Fibroblast of skin of scalp (primary cell): ENCODE data around the gene WFDC1.
"Not testable (repeated sequence)": the region's sequence is repeated elsewhere in the genome, so short reads cannot be mapped to it uniquely, and the experiment has no call there.

Source experiments
- DNase-seq: peaks from one replicate; pipeline ENCODE4 v3.0.0-alpha.2; 2013

Gene WFDC1

DNA sequence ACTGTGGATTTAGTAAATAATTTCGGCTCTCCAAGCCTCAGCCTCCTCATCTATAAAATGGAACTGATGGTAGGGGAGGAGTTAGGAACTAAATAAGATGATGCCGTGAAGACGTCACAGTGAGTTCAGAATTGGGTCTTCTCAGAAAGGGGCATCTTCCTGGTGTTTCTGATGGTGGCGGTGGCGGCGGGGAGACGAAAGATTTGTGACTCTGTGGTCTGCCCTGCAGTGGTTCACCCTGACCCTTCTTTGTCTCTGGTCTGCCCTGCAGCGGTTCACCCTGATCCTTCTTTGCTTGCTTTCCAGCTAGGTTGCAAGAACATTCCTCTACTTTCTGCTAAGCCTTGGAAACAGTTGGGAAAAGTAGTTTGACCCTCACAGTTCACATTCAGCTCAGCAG lies 34.3 kb downstream of the WFDC1 start:
- DNase-seq: no peak

DNA sequence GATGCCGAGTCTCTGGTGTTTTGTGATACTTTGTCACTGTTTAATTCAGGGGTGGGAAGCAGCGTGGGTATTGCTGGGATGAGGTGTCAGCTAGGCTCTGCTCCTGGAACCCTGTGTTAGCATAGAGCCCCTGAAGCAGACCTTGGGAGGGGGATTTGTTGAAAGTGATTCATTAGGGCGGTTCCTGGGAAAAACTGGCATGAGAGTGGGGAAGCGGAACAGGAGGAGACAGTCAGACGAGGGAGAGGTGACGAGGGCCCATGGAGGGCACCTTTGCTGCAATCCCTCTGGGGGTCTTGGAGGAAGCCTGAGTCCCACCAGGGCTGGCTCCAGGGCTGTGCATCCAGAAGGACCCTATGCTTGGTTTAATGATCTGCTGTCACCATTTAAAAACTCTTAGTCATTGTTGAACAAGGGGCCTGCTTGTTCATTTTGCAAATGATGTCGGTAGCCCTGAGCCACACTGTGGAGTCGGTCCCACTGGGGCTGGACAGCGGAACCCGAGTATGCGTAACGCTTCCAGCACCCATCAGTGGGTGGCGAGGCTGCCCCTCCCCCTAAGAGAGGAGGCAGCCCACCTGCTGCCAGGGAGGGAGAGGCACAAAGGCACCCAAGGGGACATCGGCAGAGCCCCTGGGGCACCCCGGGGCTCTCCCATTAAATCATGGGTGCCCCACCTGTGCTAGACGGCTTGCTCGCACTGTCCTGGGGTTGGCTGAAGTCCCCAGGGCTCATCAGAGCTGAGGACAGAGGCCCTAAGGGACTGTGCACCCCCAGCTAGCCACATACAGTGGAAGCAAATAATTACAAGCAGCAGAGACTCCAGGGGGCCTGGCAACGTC lies 35.4 kb downstream of the WFDC1 start:
- no peak for DNase-seq

DNA sequence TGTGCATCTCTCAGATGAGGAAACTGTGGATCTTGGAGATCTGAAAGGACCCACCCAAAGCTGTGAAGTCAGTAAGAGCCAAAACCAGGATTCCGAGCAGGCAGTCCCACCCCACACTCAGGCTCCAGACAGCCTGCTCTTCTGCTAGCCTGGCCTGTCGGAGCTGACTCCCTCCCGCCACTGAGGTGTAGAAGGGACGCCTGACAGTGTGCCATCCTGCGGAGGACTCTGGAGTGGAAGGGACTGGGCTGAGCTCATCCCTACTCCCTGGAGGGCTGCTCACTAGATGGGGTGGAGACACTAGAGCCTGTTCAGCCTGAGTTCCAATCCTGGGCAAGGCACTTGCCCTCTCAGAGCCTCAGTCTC lies 36.0 kb downstream of the WFDC1 start:
- DNase-seq: no peak

GRCh38 chr16:84331998-84332780 lies 37.5 kb downstream of the WFDC1 start:
- no peak for DNase-seq

DNA sequence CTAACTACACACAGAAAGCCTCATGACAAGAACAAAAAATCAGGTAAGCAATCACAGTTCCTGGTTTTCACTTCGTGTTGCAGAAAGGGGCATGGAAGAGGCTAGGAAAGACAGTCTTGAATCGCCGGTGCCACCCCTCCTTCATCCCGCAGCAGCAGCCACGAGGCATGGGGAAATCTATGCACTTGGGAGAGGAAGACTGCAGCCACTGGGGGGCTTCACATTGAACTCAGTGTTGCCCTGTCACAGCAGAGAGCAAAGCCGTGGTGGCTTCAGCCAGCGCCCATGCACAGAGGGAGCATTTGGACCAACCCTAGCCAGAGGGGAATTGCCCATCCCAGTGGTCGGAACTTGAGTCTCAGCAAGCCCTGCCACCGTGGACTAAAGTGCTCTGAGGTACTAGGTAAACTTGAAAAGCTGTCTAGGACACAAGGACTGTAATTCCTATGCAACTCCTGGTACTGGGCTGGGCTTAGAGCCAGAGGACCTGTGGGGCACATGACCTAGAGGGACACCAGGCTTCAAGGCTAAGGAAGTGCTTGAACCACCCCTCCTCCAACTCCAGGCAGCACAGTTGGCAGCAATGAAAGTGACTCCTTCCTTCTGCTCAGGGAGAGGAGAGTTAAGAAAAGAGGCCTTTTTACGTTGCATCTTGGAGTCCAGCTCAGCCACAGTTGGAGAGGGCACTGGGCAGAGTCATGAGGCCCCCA lies 38.5 kb downstream of the WFDC1 start:
- DNase-seq: no peak

- no peak for DNase-seq
These were observed 39.4 kb downstream of the WFDC1 start for GRCh38 chr16:84334058-84334457.

- no peak for DNase-seq
These were observed 39.8 kb downstream of the WFDC1 start for GRCh38 chr16:84334482-84334881.

DNA sequence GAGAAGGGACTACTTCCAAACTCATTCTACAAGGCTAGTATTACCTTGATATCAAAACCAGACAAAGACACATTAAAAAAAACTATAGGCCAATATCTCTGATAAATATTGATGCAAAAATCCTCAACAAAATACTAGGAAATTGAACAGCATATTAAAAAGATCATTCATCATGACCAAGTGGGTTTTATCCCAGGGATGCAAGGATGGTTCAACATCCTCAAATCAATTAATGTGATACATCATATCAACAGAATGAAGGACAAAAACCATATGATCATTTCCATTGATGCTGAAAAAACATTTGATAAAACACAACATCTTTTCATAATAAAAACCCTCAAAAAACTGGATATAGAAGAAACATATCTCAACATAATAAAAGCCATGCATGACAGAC lies 42.6 kb downstream of the WFDC1 start:
- DNase-seq: not testable (repeated sequence)

GRCh38 chr16:84339311-84339710 lies 44.6 kb downstream of the WFDC1 start:
- DNase-seq: no peak

GRCh38 chr16:84339766-84340165 lies 45.1 kb downstream of the WFDC1 start:
- no peak for DNase-seq

- no peak for DNase-seq
These were observed 45.8 kb downstream of the WFDC1 start for GRCh38 chr16:84340325-84341040.

- no peak for DNase-seq
These were observed 47.0 kb downstream of the WFDC1 start for GRCh38 chr16:84341528-84342295.

DNA sequence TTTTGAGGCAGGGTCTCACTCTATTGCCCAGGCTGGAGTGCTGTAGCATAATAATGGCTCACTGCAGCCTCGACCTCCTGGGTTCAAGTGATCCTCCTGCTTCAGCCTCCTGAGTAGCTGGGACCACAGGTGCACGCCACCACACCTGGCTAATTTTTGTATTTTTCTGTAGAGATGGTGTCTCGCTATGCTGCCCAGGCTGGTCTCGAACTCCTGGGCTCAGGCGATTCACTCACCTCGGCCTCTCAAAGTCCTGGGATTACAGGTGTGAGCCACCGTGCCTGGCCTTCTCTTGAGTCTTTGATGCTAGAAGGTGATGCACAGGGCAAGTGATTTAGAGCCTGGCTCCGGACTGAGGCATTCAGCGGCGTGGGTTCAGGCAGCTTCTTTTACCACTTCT lies 49.1 kb downstream of the WFDC1 start:
- DNase-seq: not testable (repeated sequence)

DNA sequence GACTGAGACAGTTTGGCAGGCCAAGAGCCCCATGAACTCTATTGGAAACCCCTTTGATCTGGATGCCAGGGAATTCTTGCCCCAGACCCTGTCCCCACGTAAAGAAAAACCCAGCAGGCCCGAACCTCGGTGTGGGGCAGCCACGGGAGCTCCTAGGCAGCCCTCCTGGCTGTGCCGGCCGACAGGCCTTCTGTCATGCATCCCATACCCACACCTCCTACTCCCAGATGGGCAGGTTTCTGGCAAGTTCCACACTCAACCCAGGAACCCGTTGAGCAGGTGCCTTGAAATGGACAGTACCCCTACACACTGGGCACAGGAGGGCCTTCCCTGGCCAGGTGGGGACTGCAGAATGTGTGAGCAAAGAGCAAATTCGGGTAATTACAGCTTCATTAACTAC lies 50.1 kb downstream of the WFDC1 start:
- DNase-seq: no peak

- DNase-seq: no peak
These were observed 52.5 kb downstream of the WFDC1 start for GRCh38 chr16:84347161-84347560.

DNA sequence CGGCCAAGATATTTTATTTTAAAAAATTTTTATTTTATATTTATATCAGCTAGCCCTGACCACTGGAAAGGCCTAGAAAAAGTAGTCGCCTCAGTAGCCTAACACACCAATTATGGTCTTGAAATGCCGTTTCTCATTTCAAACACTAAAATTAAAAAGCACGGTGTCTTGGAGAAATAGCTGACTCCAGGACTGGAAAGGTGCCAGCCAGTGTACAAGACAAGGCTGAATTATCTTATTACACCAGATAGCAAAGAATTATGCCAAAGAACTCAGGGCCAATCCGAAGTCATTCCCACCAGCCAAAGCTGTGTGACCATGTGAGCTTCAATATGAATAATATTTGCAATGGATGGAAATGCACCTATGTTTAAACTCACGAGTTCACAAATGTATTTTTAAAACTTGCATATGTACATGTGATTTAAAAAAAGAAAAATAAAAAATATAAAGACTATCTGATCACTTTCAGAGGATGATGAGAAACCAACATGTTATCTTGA lies 53.8 kb downstream of the WFDC1 start:
- DNase-seq: no peak

DNA sequence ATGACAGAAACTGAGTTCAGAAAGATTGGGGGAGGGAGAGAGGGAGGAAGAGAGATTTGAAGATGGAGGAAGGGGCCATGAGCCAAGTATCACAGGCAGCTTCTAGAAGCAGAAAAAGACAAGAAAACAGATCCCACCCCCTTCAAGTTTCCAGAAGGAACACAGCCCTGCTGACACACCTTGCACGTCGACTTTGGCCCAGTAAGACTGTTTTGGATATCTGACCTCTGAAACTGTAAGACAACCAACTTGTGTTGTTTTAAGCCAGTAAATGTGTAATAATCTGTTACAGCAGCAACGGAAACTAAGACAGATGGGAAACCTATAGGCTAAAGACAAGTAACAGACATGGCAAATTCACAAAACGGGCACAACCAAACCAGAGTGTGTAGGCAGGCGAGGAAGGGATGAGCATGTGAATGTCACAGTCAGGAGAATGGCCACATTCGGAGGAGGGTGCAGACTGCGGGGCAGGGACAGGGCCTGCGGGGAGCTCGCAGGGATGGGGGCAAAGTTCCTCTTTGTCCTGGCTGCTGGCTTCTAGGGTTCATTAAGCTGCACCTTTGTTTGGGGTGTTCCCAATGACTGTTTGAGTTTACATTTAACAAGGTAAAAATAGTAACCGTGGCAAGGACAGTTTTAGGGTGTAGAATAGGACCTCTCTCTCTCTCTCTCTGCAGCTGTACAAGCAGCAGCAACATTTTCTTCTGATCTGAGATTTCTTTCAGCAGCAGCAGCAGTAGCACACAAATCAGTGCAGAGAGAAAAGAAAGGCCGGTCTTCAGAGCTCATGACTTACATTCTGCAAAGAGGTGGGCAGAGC lies 55.4 kb downstream of the WFDC1 start:
- DNase-seq: no peak

DNA sequence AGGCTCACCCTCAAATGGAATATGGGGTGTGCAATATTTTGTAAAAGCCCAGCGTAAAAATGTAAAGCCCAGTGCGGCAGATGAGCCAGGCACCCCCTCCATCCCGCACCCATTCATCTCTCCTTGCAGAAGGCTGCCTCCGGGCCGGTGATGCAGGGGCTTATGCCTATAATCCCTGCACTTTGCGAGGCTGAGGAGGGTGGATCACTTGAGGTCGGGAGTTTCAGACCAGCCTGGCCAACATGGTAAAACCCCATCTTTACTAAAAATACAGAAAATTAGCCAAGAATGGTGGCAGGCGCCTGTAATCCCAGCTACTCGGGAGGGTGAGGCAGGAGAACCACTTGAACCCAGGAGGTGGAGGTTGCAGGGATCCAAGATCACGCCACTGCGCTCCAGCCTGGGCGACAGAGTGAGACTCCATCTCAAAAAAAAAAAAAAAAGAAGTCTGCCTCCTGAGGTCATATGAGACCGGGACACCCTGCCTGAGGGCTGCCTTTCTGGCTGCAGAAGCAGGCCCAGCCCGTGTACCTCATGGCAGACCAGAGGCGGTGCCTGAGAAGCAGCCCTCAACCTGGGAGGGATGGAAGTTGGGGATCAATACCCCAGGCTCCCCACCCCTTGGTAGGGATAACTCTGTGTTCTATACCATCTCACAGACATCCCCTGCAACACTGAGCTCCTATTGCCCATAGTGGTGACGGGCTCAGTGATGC lies 56.2 kb downstream of the WFDC1 start:
- DNase-seq: no peak

DNA sequence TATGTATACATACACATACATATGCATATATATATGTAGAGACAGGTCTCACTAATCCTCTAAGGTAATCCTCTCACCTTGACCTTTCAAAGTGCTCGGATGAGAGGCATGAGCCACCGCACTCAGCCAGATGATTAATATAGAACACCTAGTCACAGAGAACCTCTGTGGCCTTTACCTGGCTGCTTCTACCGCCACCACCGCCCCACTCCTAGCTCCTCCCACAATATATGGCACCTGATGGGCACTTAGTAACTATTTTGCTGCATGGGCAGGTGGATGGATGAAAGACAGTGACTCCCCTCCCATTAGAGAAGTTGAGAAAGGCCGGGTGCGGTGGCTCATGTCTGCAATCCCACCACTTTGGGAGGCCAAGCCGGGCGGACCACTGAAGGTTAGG lies 57.0 kb downstream of the WFDC1 start:
- DNase-seq: no peak

DNA sequence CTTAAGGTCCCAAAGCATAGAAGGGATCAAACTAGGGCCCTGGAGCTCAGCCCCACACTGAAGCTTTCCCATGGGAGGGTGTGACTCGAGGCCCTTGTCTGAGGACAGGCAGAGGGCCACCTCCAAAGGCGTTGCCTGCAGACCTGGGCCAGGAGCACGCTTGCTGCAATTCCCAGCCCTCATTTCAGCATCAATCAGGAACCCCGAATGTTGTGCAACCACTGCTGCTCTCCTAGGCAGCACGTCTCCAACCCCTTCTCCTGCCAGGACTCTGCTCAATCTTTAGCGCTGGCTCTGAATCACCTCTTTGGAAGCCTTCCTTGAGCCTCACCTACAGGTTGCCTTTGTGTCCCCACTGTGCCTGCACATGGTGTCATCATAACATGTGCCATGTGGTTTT lies 59.6 kb downstream of the WFDC1 start:
- DNase-seq: no peak
